Mucosa of stomach (tissue), 1 donor: Measurements from ENCODE around the gene MRPL39.
A peak's percentile ranks its signal among the peaks of the same experiment; 100 is the strongest.

ENCODE experiments used
- H3K27me3 ChIP-seq: one replicate; pipeline ENCODE4 v1.7.0; 2013; ENCODE audit warnings: mild to moderate bottlenecking, low read length; ENCODE audit not compliant: control insufficient read depth, insufficient read depth
- H3K36me3 ChIP-seq: one replicate; pipeline ENCODE4 v1.7.0; 2013; ENCODE audit warnings: low read length; ENCODE audit not compliant: control insufficient read depth, insufficient read depth
- H3K4me1 ChIP-seq: one replicate; pipeline ENCODE4 v1.7.0; 2013; ENCODE audit warnings: mild to moderate bottlenecking, low read length; ENCODE audit not compliant: control insufficient read depth, insufficient read depth
- H3K4me3 ChIP-seq: one replicate; pipeline ENCODE4 v1.7.0; 2013; ENCODE audit warnings: low read length
- H3K9ac ChIP-seq: one replicate; pipeline ENCODE4 v1.7.0; 2013; ENCODE audit warnings: mild to moderate bottlenecking, low read length, moderate library complexity
- H3K9me3 ChIP-seq: one replicate; pipeline ENCODE4 v1.7.0; 2013; ENCODE audit warnings: mild to moderate bottlenecking, low read length, moderate library complexity; ENCODE audit not compliant: control insufficient read depth
- donor health status: Pancreatic carcinoma.

Gene MRPL39

GRCh38 chr21:25563361-25564116 is 43.7 kb downstream of the MRPL39 start:
- H3K4me3 ChIP-seq: no peak overlapping the region
- peaks cover 11% of the 10 kb centered on the region for H3K4me1 ChIP-seq
- H3K9me3 ChIP-seq: no peaks in the 10 kb centered on the region
- no peak overlapping the region for H3K9ac ChIP-seq
- H3K36me3 ChIP-seq: no peaks in the 10 kb centered on the region
- H3K27me3 ChIP-seq: no peaks in the 10 kb centered on the region

- no peak overlapping the region for H3K4me3 ChIP-seq
- H3K27me3 ChIP-seq: no peaks in the 10 kb centered on the region
- peak overlapping the region; percentile 49 for H3K9ac ChIP-seq
- H3K4me1 ChIP-seq: peaks cover 11% of the 10 kb centered on the region
- no peaks in the 10 kb centered on the region for H3K36me3 ChIP-seq
- no peaks in the 10 kb centered on the region for H3K9me3 ChIP-seq
These were observed 44.6 kb downstream of the MRPL39 start for GRCh38 chr21:25562660-25563059.

- H3K9ac ChIP-seq: peak overlapping the region; percentile 49
- peaks cover 11% of the 10 kb centered on the region for H3K4me1 ChIP-seq
- no peaks in the 10 kb centered on the region for H3K27me3 ChIP-seq
- H3K36me3 ChIP-seq: no peaks in the 10 kb centered on the region
- H3K9me3 ChIP-seq: no peaks in the 10 kb centered on the region
- H3K4me3 ChIP-seq: no peak overlapping the region
These were observed 45.3 kb downstream of the MRPL39 start for GRCh38 chr21:25561668-25562641.

GRCh38 chr21:25560891-25561290 is 46.4 kb downstream of the MRPL39 start:
- Histone ChIP-seq H3K4me3 (no peak overlapping the region), H3K4me1 (peaks cover 11% of the 10 kb centered on the region), H3K27me3 (no peaks in the 10 kb centered on the region), H3K36me3 (no peaks in the 10 kb centered on the region), H3K9me3 (no peaks in the 10 kb centered on the region), H3K9ac (no peak overlapping the region)

- Histone ChIP-seq H3K4me1 (peaks cover 11% of the 10 kb centered on the region), H3K4me3 (no peak overlapping the region), H3K9ac (no peak overlapping the region), H3K27me3 (no peaks in the 10 kb centered on the region), H3K36me3 (no peaks in the 10 kb centered on the region), H3K9me3 (no peaks in the 10 kb centered on the region)
These were observed 47.0 kb downstream of the MRPL39 start for GRCh38 chr21:25560271-25560685.

GRCh38 chr21:25559746-25560145 is 47.5 kb downstream of the MRPL39 start:
- Histone ChIP-seq H3K4me1 (peaks cover 11% of the 10 kb centered on the region), H3K27me3 (no peaks in the 10 kb centered on the region), H3K9ac (no peak overlapping the region), H3K4me3 (no peak overlapping the region), H3K9me3 (no peaks in the 10 kb centered on the region), H3K36me3 (no peaks in the 10 kb centered on the region)

- H3K9me3 ChIP-seq: no peaks in the 10 kb centered on the region
- H3K4me1 ChIP-seq: peaks cover 11% of the 10 kb centered on the region
- H3K27me3 ChIP-seq: no peaks in the 10 kb centered on the region
- no peak overlapping the region for H3K9ac ChIP-seq
- no peak overlapping the region for H3K4me3 ChIP-seq
- no peaks in the 10 kb centered on the region for H3K36me3 ChIP-seq
These were observed 49.2 kb downstream of the MRPL39 start for GRCh38 chr21:25558123-25558522.

GRCh38 chr21:25557180-25557579 is 50.1 kb downstream of the MRPL39 start:
- H3K27me3 ChIP-seq: no peaks in the 10 kb centered on the region
- no peak overlapping the region for H3K9ac ChIP-seq

GRCh38 chr21:25556091-25556490 is 51.2 kb downstream of the MRPL39 start:
- Histone ChIP-seq H3K27me3 (no peaks in the 10 kb centered on the region), H3K4me1 (no peaks in the 10 kb centered on the region), H3K36me3 (no peaks in the 10 kb centered on the region), H3K4me3 (no peak overlapping the region), H3K9me3 (no peaks in the 10 kb centered on the region), H3K9ac (no peak overlapping the region)

More at GRCh38 chr21:25557180-25557579, 50.1 kb downstream of the MRPL39 start:
- H3K4me1 ChIP-seq: peaks cover 5% of the 10 kb centered on the region
- no peak overlapping the region for H3K4me3 ChIP-seq
- H3K9me3 ChIP-seq: no peaks in the 10 kb centered on the region
- no peaks in the 10 kb centered on the region for H3K36me3 ChIP-seq

- H3K9me3 ChIP-seq: no peaks in the 10 kb centered on the region
These were observed 51.8 kb downstream of the MRPL39 start for GRCh38 chr21:25555492-25555891.

GRCh38 chr21:25552856-25553255 is 54.4 kb downstream of the MRPL39 start:
- Histone ChIP-seq H3K27me3 (no peaks in the 10 kb centered on the region), H3K4me3 (no peak overlapping the region), H3K36me3 (no peaks in the 10 kb centered on the region), H3K4me1 (no peaks in the 10 kb centered on the region), H3K9me3 (no peaks in the 10 kb centered on the region), H3K9ac (no peak overlapping the region)

More at GRCh38 chr21:25555492-25555891, 51.8 kb downstream of the MRPL39 start:
- Histone ChIP-seq H3K27me3 (no peaks in the 10 kb centered on the region), H3K36me3 (no peaks in the 10 kb centered on the region), H3K4me3 (no peak overlapping the region), H3K4me1 (no peaks in the 10 kb centered on the region), H3K9ac (no peak overlapping the region)

GRCh38 chr21:25551569-25551968 is 55.7 kb downstream of the MRPL39 start:
- Histone ChIP-seq H3K4me3 (no peak overlapping the region), H3K4me1 (no peaks in the 10 kb centered on the region), H3K9ac (no peak overlapping the region), H3K9me3 (no peaks in the 10 kb centered on the region), H3K27me3 (no peaks in the 10 kb centered on the region), H3K36me3 (no peaks in the 10 kb centered on the region)
